HUDEP-2 (cell line): Measurements from ENCODE around the gene ZFAND2B.

Experiments
- DNase-seq, 76 experiments: peaks; one replicate each; lab custom pipeline; 2025; ENCODE audit not compliant: unreplicated experiment in 76 of 76; lab: John Stamatoyannopoulos, UW

Gene ZFAND2B

GRCh38 chr2:219206328-219207133, at the start of gene ZFAND2B:
Gene ZFAND2B (plus strand): TSS chr2:219206782. CDS start chr2:219206988, 206 bp downstream.
- DNase-seq, result peak in 75 of 76 experiments; percentile 16 to 95 (median 86)

GRCh38 chr2:219157396-219157795, 49.2 kb upstream of the ZFAND2B start:
- DNase-seq, result no peak

GRCh38 chr2:219158025-219158424, 48.6 kb upstream of the ZFAND2B start:
- DNase-seq, result peak in 2 of 76 experiments; percentile 1 to 2

GRCh38 chr2:219158586-219158985, 48.0 kb upstream of the ZFAND2B start:
- no peak for DNase-seq

GRCh38 chr2:219159771-219160185, 46.8 kb upstream of the ZFAND2B start:
- peak in 1 of 76 experiments; percentile 30 for DNase-seq

GRCh38 chr2:219160186-219161017, 46.2 kb upstream of the ZFAND2B start, which contains the start of gene NHEJ1:
Gene NHEJ1 (minus strand): TSS chr2:219160815. CDS start chr2:219158362, 2,453 bp downstream.
- DNase-seq, result peak; percentile 29 to 99 (median 90)

GRCh38 chr2:219161097-219161496, 45.5 kb upstream of the ZFAND2B start:
- no peak for DNase-seq

GRCh38 chr2:219163156-219163555, 43.4 kb upstream of the ZFAND2B start:
- no peak for DNase-seq

GRCh38 chr2:219165058-219165911, 41.3 kb upstream of the ZFAND2B start:
- DNase-seq, result peak in 1 of 76 experiments; percentile 2

GRCh38 chr2:219167997-219168396, 38.6 kb upstream of the ZFAND2B start:
- DNase-seq, result no peak

GRCh38 chr2:219168526-219168925, 38.1 kb upstream of the ZFAND2B start:
- peak in 50 of 76 experiments; percentile 3 to 77 (median 32) for DNase-seq

- DNase-seq, result no peak
Observed at GRCh38 chr2:219168932-219169331, 37.6 kb upstream of the ZFAND2B start.

- no peak for DNase-seq
Observed at GRCh38 chr2:219169930-219170654, 36.5 kb upstream of the ZFAND2B start, which contains the start of gene SLC23A3. Gene SLC23A3 (minus strand): TSS chr2:219170029. CDS start chr2:219169984, 45 bp downstream.

- peak in 29 of 76 experiments; percentile 2 to 46 (median 19) for DNase-seq
Observed at GRCh38 chr2:219171231-219171651, 35.3 kb upstream of the ZFAND2B start.

GRCh38 chr2:219172231-219173154, 34.1 kb upstream of the ZFAND2B start:
- peak in 1 of 76 experiments; percentile 4 for DNase-seq

GRCh38 chr2:219173176-219173575, 33.4 kb upstream of the ZFAND2B start:
- no peak for DNase-seq

GRCh38 chr2:219174146-219174545, 32.4 kb upstream of the ZFAND2B start:
- DNase-seq, result no peak

- no peak for DNase-seq
Observed at GRCh38 chr2:219174801-219175200, 31.8 kb upstream of the ZFAND2B start.
